ENCODE measurements around the gene NCF1. TPM values are rescaled to one million over a fixed set of nuclear protein-coding genes. Genes with fewer than 3 reads are reported as not detected.
"Not testable (repeated sequence)": the region's sequence is repeated elsewhere in the genome, so short reads cannot be mapped to it uniquely, and the experiment has no call there.

Gene NCF1
- total RNA-seq, 6 experiments from 2014 or later = not detected

DNA sequence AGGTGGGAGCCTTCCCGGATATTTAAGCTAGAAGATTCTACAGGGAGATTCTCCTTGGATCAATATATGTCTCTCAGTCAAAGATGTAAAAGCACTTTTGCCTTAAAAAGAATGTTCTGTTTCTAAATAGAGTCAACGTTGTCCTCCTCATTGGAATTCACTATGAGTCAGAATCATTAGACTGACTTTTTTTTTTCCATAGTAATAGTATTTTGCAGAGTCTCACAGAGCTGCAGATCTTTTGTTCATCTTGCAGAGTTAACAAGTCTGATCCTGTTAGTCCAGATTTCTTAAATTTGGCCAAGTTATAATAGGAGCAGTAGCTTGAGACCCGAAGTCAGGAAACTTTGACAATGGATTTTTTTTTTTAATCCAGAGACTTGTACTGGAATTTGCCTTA lies 14.8 kb upstream of the NCF1 start:
- not testable (repeated sequence) for H3K4me1 Mint-ChIP-seq (ENCODE audit: low read depth); DNase-seq; H3K27ac Mint-ChIP-seq

DNA sequence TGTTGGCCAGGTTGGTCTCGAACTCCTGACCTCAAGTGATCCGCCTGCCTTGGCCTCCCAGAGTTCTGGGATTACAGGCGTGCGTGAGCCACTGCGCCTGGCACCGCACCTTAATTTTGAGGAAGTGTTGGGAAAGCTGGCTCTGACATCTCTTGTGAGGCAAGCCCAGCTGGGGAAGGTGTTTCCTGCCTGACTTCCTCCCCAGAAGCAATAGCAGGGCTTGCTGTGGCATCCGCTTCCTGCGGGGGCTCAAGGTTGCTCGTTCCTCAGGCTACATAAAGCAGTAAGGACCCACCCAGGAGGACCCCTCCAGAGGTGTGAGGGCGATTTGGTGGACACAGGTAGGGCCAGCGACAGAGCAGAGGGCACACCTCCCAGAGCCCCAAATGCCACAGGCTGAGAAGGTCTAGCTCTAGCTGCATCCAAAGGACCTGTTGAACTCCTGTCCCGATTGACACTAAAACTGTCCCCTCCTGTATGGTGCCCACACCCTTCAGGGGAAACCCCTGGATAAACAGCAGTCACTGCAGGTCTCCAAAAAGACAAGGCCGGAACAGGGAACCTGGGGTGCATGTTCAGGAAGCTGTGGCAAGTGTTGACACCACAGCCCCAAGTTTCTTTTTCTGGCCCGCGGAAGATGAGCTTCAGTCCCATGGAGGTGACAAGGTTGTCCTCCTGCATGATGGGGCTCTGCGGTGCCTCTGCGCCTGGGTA lies 8.4 kb upstream of the NCF1 start:
- H3K27ac Mint-ChIP-seq; H3K4me3 Mint-ChIP-seq; H3K36me3 Mint-ChIP-seq (ENCODE audit: low read depth); H3K27me3 Mint-ChIP-seq (ENCODE audit: insufficient read depth); DNase-seq; H3K9me3 Mint-ChIP-seq; H3K4me1 Mint-ChIP-seq (ENCODE audit: low read depth): not testable (repeated sequence)

More for the DNA sequence above, 14.8 kb upstream of the NCF1 start:
- not testable (repeated sequence) for H3K4me3 Mint-ChIP-seq; H3K9me3 Mint-ChIP-seq; H3K36me3 Mint-ChIP-seq (ENCODE audit: low read depth); H3K27me3 Mint-ChIP-seq (ENCODE audit: insufficient read depth)

DNA sequence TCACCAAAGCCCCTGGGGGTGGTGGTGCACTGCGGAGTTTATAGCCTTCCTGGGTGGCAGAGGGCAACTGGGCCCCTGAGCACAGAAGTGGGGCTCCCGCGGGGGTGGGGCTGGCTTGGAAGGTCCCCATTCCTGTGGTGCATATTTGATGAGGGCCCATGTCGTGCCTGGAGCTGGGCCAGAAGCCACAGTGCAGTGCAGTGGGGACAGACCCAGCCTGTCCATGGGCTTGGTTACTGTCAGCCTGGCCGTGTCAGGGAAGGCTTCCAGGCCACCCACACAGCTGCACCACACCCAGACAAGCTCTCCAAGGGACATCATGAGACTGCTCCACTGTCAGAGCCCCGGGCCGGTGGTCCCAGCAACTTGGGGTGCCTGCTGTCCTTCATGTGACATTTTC lies 7.3 kb upstream of the NCF1 start:
- not testable (repeated sequence) for H3K27me3 Mint-ChIP-seq (ENCODE audit: insufficient read depth); H3K27ac Mint-ChIP-seq; H3K9me3 Mint-ChIP-seq; H3K36me3 Mint-ChIP-seq (ENCODE audit: low read depth); H3K4me1 Mint-ChIP-seq (ENCODE audit: low read depth); DNase-seq; H3K4me3 Mint-ChIP-seq

DNA sequence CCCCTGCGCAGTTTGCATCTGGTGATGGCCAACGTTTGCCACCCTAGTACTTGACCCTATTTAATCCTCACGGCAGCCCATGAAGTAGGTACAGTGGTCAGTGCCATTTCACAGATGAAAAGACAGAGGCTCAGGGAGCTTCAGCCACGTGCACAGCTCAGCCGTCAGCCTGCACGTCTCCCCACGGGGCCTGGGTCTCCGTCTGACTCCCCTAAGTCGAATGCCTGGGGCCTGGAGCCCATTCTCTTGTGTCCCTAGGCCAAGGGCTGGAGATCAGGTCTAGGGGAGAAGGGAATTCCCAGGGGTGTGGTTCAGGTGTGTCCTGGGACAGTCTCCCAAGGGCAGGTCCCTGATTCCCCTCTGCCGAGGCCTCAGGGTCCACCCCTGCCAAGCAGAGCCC lies 6.8 kb upstream of the NCF1 start:
- not testable (repeated sequence) for H3K4me3 Mint-ChIP-seq

DNA sequence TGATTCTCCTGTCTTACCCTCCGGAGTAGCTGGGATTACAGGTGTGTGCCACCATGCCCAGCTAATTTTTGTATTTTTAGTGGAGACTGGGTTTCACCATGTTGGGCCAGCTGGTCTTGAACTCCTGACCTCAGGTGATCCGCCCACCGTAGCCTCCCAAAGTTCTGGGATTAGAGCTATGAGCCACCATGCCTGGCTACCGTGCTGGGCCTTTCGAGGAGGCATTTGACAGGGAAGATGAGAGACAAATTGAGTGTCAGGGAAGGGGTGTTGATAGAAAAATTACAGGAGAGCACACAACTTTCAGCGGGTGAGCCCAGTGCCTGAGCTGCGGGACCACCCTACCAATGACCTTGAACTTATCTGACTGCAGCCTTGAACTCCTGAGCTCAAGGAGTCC lies 3.7 kb upstream of the NCF1 start:
- H3K27ac Mint-ChIP-seq; H3K36me3 Mint-ChIP-seq (ENCODE audit: low read depth); H3K4me1 Mint-ChIP-seq (ENCODE audit: low read depth); H3K27me3 Mint-ChIP-seq (ENCODE audit: insufficient read depth); H3K4me3 Mint-ChIP-seq; DNase-seq; H3K9me3 Mint-ChIP-seq: not testable (repeated sequence)

More for the DNA sequence above, 6.8 kb upstream of the NCF1 start:
- not testable (repeated sequence) for H3K36me3 Mint-ChIP-seq (ENCODE audit: low read depth); DNase-seq; H3K4me1 Mint-ChIP-seq (ENCODE audit: low read depth); H3K27ac Mint-ChIP-seq; H3K27me3 Mint-ChIP-seq (ENCODE audit: insufficient read depth); H3K9me3 Mint-ChIP-seq

DNA sequence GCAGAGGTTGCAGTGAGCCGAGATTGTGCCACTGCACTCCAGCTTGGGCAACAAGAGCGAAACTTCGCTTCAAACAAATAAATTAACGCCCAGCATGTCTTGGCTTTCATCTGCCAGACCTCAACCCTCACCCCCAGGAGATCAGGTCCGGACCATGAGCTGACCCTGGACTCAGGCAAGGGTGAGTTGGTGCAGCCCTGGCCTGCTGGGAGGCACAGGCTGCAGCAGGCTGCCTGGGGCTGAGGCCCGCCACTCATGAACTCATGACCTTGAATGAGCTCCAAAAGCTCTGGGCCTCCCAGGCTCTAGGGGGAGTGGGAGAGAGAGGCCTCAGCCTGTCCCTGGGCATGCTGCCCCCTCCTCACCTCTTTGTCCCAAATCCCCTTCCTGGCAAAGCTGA lies 1.7 kb upstream of the NCF1 start:
- not testable (repeated sequence) for H3K4me1 Mint-ChIP-seq (ENCODE audit: low read depth); H3K27ac Mint-ChIP-seq; H3K9me3 Mint-ChIP-seq; H3K27me3 Mint-ChIP-seq (ENCODE audit: insufficient read depth); DNase-seq; H3K36me3 Mint-ChIP-seq (ENCODE audit: low read depth); H3K4me3 Mint-ChIP-seq

DNA sequence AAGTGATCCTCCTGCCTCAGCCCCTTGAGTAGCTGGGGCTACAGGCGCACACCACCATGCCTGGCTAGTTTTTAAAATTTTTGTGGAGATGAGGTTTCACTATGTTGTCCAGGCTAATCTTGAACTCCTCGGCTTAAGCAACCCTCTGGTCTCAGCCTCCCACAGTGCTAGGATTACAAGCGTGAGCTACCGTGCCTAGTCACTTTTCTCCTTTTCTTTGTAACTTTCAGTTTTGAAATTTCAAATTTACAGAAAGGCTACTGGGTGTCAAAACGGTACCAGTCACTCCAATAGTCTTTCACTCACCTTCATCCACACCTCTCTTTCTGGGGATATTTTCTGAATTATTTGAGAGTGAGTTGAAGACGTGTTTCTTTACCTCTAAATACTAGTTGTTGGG lies 1.3 kb downstream of the NCF1 start:
- H3K36me3 Mint-ChIP-seq (ENCODE audit: low read depth); H3K9me3 Mint-ChIP-seq; H3K4me1 Mint-ChIP-seq (ENCODE audit: low read depth); DNase-seq; H3K4me3 Mint-ChIP-seq; H3K27ac Mint-ChIP-seq; H3K27me3 Mint-ChIP-seq (ENCODE audit: insufficient read depth): not testable (repeated sequence)

DNA sequence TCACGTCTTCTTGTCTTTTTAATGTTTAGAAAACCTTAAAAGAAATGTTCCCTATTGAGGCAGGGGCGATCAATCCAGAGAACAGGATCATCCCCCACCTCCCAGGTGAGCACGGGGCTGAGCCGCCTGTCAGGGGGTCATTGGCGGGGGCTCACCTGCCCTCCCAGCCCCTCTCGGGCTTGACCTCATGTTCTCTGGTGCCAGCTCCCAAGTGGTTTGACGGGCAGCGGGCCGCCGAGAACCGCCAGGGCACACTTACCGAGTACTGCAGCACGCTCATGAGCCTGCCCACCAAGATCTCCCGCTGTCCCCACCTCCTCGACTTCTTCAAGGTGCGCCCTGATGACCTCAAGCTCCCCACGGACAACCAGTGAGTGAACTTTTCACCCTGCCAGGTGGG lies 5.2 kb downstream of the NCF1 start:
- not testable (repeated sequence) for DNase-seq; H3K27ac Mint-ChIP-seq; H3K4me3 Mint-ChIP-seq; H3K36me3 Mint-ChIP-seq (ENCODE audit: low read depth); H3K9me3 Mint-ChIP-seq; H3K27me3 Mint-ChIP-seq (ENCODE audit: insufficient read depth); H3K4me1 Mint-ChIP-seq (ENCODE audit: low read depth)

DNA sequence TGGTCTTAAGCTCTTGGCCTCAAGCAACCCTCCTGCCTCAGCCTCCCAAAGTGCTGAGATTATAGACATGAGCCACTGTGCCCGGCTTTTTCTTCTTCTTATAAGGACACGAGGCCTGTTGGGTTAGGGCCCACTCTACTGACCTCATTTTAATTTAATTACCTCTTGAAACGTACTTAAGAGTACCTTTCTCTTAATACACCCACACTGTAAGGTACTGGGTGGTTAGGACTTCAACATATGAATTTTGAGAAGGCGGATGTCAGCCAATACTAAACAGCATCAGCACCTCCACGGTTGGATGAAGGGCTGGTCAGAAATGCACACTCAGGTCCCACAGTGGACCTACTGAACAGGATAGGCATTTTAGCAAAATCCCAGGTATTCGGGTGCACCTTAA lies 7.9 kb downstream of the NCF1 start:
- H3K27ac Mint-ChIP-seq; H3K4me1 Mint-ChIP-seq (ENCODE audit: low read depth); H3K4me3 Mint-ChIP-seq; DNase-seq; H3K9me3 Mint-ChIP-seq; H3K36me3 Mint-ChIP-seq (ENCODE audit: low read depth); H3K27me3 Mint-ChIP-seq (ENCODE audit: insufficient read depth): not testable (repeated sequence)

DNA sequence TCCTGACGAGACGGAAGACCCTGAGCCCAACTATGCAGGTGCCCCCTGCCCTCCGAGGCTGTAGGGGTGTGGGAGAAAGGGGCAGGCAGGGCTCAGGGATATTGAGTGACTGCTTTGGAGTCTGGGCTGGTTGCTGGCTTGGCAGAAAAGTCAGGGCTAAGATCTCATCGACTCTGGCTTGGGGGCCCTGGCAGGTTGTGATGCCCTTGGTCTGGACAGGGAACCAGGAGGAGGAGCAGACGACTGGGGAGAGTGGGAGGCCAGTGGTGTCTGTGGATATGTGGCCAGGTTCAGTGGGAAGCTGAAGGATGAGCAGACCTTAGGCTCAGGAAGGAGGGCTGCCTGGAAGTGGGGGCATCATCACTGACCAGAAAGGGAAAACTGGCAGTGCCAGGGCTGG lies 9.8 kb downstream of the NCF1 start:
- H3K4me1 Mint-ChIP-seq (ENCODE audit: low read depth); H3K4me3 Mint-ChIP-seq; H3K27me3 Mint-ChIP-seq (ENCODE audit: insufficient read depth); DNase-seq; H3K27ac Mint-ChIP-seq; H3K36me3 Mint-ChIP-seq (ENCODE audit: low read depth); H3K9me3 Mint-ChIP-seq: not testable (repeated sequence)

DNA sequence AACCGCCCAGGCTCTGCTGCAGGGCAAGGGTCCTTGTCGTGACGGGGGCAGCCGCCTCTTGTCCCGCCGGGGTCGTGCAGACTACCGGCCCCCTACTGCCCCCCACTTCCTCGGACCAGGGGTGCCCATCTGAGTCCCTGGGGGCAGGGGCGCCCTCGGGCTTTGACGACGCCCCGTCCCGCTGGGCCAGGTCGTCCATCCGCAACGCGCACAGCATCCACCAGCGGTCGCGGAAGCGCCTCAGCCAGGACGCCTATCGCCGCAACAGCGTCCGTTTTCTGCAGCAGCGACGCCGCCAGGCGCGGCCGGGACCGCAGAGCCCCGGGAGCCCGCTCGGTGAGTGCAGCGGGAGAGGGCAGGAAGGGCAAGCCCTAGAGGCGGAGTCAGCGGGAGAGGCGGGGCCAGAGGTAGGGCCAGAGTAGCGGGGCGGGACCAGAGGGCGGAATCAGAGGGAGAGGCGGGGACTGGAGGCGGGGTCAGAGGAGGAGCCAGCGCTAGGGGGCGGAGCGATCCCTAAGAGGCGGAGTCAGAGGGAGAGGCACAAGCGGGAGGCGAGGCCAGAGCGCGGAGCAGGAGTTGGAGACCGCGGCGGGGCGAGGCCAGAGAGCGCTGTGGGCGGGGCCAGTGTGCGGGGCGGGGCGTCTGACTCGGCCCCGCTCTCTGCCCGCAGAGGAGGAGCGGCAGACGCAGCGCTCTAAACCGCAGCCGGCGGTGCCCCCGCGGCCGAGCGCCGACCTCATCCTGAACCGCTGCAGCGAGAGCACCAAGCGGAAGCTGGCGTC lies 14.7 kb downstream of the NCF1 start:
- not testable (repeated sequence) for H3K4me3 Mint-ChIP-seq; H3K27me3 Mint-ChIP-seq (ENCODE audit: insufficient read depth); H3K9me3 Mint-ChIP-seq; H3K36me3 Mint-ChIP-seq (ENCODE audit: low read depth); H3K27ac Mint-ChIP-seq; H3K4me1 Mint-ChIP-seq (ENCODE audit: low read depth)
- DNase-seq = peak; percentile 87

DNA sequence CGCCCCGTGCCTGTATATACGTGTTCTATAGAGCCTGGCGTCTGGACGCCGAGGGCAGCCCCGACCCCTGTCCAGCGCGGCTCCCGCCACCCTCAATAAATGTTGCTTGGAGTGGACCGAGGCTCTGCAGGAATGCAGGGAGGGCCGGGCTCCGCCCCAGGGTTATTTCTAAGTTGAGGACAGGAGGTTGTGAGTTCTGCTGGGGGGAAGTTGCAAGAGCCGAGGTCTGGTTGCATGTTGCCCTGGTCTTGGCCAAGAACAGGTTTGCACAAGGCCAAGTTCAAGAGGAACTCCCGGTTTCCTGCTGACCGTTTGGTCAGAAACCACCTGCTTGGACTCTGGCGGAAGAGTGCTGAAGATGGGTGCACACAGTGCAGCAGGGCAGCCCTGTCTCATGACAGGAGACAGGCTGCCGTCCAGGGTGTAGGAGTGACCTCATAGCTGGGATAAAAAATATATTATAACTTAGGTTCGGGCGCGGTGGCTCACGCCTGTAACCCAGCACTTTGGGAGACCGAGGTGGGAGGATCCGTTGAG lies 15.5 kb downstream of the NCF1 start:
- H3K27me3 Mint-ChIP-seq (ENCODE audit: insufficient read depth); H3K27ac Mint-ChIP-seq; H3K36me3 Mint-ChIP-seq (ENCODE audit: low read depth); H3K4me3 Mint-ChIP-seq; H3K9me3 Mint-ChIP-seq; DNase-seq; H3K4me1 Mint-ChIP-seq (ENCODE audit: low read depth): not testable (repeated sequence)

DNA sequence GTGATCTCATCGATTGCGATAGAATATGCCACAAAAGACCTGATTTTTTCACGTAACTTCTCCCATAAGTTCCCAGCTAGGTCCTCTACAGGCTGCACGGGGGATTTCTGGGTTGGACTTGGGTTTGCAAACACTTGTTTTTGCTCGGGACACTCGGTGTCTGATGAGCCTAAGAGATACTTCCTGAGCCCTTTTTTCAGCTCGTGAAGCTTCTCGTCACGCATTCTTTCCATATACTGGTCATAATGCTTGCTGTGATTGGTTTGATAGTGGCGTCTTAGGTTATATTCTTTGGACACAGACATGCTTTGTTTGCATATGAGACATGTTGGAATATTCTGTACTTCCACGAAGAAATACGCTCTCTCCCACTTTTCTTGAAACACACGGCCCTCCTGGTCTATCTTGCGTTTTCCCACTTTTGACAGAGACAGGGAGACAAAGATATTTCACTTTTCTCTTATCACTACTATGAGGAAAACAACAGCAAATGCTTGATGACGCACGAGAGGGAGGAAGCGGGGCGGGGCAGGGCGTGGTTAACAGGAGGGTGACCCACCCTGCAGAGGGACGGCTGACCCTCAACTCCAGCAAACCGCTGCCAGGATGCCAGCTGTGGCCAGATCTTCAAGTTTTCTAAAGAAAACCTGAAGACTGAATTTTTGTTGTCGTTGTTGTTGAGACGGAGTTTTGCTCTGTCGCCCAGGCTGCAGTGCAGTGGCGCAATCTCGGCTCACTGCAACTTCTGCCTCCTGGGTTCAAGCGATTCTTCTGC lies 24.2 kb downstream of the NCF1 start:
- H3K27ac Mint-ChIP-seq; H3K36me3 Mint-ChIP-seq (ENCODE audit: low read depth); H3K4me1 Mint-ChIP-seq (ENCODE audit: low read depth); DNase-seq; H3K27me3 Mint-ChIP-seq (ENCODE audit: insufficient read depth); H3K4me3 Mint-ChIP-seq; H3K9me3 Mint-ChIP-seq: not testable (repeated sequence)

DNA sequence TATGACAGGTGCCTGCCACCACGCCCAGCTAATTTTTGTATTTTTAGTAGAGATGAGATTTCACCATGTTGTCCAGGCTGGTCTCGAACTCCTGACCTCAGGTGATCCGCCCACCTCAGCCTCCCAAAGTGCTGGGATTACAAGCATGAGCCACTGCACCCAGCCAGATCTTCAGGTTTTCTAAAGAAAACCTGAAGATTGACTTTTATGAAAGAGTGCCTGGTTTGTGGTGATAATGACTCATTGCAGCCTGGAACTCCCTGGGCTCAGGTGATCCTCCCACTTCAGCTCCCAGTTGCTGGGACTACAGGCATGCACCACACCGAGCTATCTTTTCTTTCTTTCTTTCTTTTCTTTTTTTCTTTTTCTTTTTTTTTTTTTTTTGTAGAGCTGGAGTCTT lies 24.8 kb downstream of the NCF1 start:
- not testable (repeated sequence) for H3K9me3 Mint-ChIP-seq; H3K27me3 Mint-ChIP-seq (ENCODE audit: insufficient read depth); H3K36me3 Mint-ChIP-seq (ENCODE audit: low read depth); H3K4me3 Mint-ChIP-seq; H3K4me1 Mint-ChIP-seq (ENCODE audit: low read depth); H3K27ac Mint-ChIP-seq
- DNase-seq = peak; percentile 1
